Chondrocyte (in vitro differentiated cells): ENCODE results near the gene ALG9. TPM values are rescaled to one million over a fixed set of nuclear protein-coding genes. Genes with fewer than 3 reads are reported as not detected.
A peak's percentile ranks its signal among the peaks of the same experiment; 100 is the strongest.

Experiments used
- DNase-seq: peaks from one replicate; pipeline ENCODE4 v3.0.0; 2021; ENCODE audit warnings: mixed read lengths, low spot score
- H3K27ac Mint-ChIP-seq: one replicate; pipeline ENCODE4 v1.8.0; 2021; ENCODE audit warnings: mild to moderate bottlenecking, moderate library complexity, mixed read lengths; ENCODE audit not compliant: unreplicated experiment
- H3K27me3 Mint-ChIP-seq: 2 replicates; pipeline ENCODE4 v1.8.0; 2021; ENCODE audit warnings: low read depth, mixed read lengths
- H3K36me3 Mint-ChIP-seq: 2 replicates; pipeline ENCODE4 v1.8.0; 2021; ENCODE audit warnings: low read depth, mixed read lengths
- H3K4me1 Mint-ChIP-seq: 2 replicates; pipeline ENCODE4 v1.8.0; 2021; ENCODE audit warnings: low read depth, mild to moderate bottlenecking, mixed read lengths
- H3K4me3 Mint-ChIP-seq: one replicate; pipeline ENCODE4 v1.8.0; 2021; ENCODE audit warnings: mild to moderate bottlenecking, moderate library complexity, mixed read lengths; ENCODE audit not compliant: unreplicated experiment
- H3K9me3 Mint-ChIP-seq: 2 replicates; pipeline ENCODE4 v1.8.0; 2021; ENCODE audit warnings: low read depth, mixed read lengths
- CTCF ChIP-seq: fragments of 200-600 bp; sonication (generic); IDR thresholded peaks from 2 replicates; pipeline ENCODE4 v1.5.0; 2021; ENCODE audit warnings: antibody characterized with exemption, mild to moderate bottlenecking, moderate library complexity
- total RNA-seq: library from RNA; stranded (reverse); gene quantifications from 3 replicates; pipeline ENCODE4 v1.2.1, GENCODE V29; 2021

Gene ALG9
- total RNA-seq, 1 donor from 2014 or later, result 29.8 TPM

GRCh38 chr11:111855506-111855905 lies 15.9 kb downstream of the ALG9 start:
- Mint-ChIP-seq H3K4me3 (no peak overlapping the region), H3K27me3 (no peaks in the 10 kb centered on the region), H3K36me3 (peaks cover 30% of the 10 kb centered on the region), H3K4me1 (no peaks in the 10 kb centered on the region), H3K9me3 (no peaks in the 10 kb centered on the region), H3K27ac (no peak overlapping the region)
- TF ChIP-seq CTCF, result no peak
- DNase-seq, result no peak

GRCh38 chr11:111852103-111852502 lies 19.3 kb downstream of the ALG9 start:
- TF ChIP-seq CTCF, result no peak
- Mint-ChIP-seq H3K4me3 (no peak overlapping the region), H3K36me3 (peaks cover 16% of the 10 kb centered on the region), H3K27ac (no peak overlapping the region), H3K9me3 (no peaks in the 10 kb centered on the region), H3K27me3 (no peaks in the 10 kb centered on the region), H3K4me1 (peaks cover 8% of the 10 kb centered on the region)
- no peak for DNase-seq

- H3K9me3 Mint-ChIP-seq, result no peaks in the 10 kb centered on the region
- H3K4me3 Mint-ChIP-seq, result no peak overlapping the region
- H3K27ac Mint-ChIP-seq, result no peak overlapping the region
- H3K27me3 Mint-ChIP-seq, result no peaks in the 10 kb centered on the region
- TF ChIP-seq CTCF, result peak; percentile 73
- no peak for DNase-seq
- H3K36me3 Mint-ChIP-seq, result peaks cover 16% of the 10 kb centered on the region
- H3K4me1 Mint-ChIP-seq, result peaks cover 13% of the 10 kb centered on the region
Observed at GRCh38 chr11:111851636-111852035, 19.7 kb downstream of the ALG9 start.

- Mint-ChIP-seq H3K4me1 (peaks cover 17% of the 10 kb centered on the region), H3K36me3 (peaks cover 16% of the 10 kb centered on the region), H3K27ac (no peak overlapping the region), H3K4me3 (no peak overlapping the region), H3K27me3 (no peaks in the 10 kb centered on the region), H3K9me3 (no peaks in the 10 kb centered on the region)
- no peak for TF ChIP-seq CTCF
- no peak for DNase-seq
Observed at GRCh38 chr11:111851067-111851466, 20.3 kb downstream of the ALG9 start.

GRCh38 chr11:111849631-111850030 lies 21.8 kb downstream of the ALG9 start:
- no peaks in the 10 kb centered on the region for H3K27me3 Mint-ChIP-seq
- H3K4me3 Mint-ChIP-seq, result no peak overlapping the region
- TF ChIP-seq CTCF, result no peak
- H3K4me1 Mint-ChIP-seq, result peaks cover 17% of the 10 kb centered on the region
- no peak overlapping the region for H3K27ac Mint-ChIP-seq
- no peaks in the 10 kb centered on the region for H3K9me3 Mint-ChIP-seq
- peaks cover 14% of the 10 kb centered on the region for H3K36me3 Mint-ChIP-seq
- no peak for DNase-seq
